ENCODE data around the gene RAB44.

The RAB44 gene

DNA sequence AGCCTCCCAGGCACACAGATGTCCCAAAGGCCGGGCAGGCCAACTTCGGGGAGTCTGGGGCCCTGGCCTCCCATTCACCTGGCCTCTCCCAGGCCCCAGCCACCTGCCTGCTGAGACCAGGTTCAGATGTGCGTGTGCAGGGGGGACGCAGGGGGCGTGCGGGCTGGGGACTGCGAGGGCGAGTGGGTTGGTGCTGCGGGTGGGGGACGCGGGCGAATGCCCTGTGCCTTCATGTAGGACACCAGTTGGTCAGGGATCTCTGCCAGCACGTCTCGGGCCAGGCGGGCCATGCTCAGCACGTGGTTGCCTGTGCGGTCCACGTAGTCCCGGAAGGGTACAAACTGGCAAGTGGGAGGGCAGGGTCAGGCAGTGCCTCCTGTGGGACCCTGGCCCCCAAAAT is 44.5 kb downstream of the RAB44 start:
- Histone ChIP-seq H3K4me3 (ENCODE audit: low read length) (no peak overlapping the region), H3K9me3 (ENCODE audit: insufficient read depth, low read length) (no peaks in the 10 kb centered on the region), H3K4me1 (ENCODE audit: low read length) (no peaks in the 10 kb centered on the region), H3K27me3 (ENCODE audit: low read depth, low read length) (no peaks in the 10 kb centered on the region), H3K36me3 (replicated peaks; ENCODE audit: low read depth, low read length) (no peaks in the 10 kb centered on the region), H3K4me2 (ENCODE audit: low read length) (no peak overlapping the region), H2AFZ (ENCODE audit: low read depth, low read length) (no peak overlapping the region), H3K9ac (ENCODE audit: low read length) (no peak overlapping the region), H3K27ac (ENCODE audit: low read length) (no peak overlapping the region), H4K20me1 (ENCODE audit: insufficient read depth, low read length) (no peaks in the 10 kb centered on the region), H3K79me2 (ENCODE audit: low read length) (no peaks in the 10 kb centered on the region)
- no peak for TF ChIP-seq EZH2phosphoT487 (IDR thresholded peaks at IDR 0.05; ENCODE audit: low read depth)
- TF ChIP-seq, protein P1, sequence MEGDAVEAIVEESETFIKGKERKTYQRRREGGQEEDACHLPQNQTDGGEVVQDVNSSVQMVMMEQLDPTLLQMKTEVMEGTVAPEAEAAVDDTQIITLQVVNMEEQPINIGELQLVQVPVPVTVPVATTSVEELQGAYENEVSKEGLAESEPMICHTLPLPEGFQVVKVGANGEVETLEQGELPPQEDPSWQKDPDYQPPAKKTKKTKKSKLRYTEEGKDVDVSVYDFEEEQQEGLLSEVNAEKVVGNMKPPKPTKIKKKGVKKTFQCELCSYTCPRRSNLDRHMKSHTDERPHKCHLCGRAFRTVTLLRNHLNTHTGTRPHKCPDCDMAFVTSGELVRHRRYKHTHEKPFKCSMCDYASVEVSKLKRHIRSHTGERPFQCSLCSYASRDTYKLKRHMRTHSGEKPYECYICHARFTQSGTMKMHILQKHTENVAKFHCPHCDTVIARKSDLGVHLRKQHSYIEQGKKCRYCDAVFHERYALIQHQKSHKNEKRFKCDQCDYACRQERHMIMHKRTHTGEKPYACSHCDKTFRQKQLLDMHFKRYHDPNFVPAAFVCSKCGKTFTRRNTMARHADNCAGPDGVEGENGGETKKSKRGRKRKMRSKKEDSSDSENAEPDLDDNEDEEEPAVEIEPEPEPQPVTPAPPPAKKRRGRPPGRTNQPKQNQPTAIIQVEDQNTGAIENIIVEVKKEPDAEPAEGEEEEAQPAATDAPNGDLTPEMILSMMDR (IDR thresholded peaks at IDR 0.05; ENCODE audit: low read depth, low read length): no peak

DNA sequence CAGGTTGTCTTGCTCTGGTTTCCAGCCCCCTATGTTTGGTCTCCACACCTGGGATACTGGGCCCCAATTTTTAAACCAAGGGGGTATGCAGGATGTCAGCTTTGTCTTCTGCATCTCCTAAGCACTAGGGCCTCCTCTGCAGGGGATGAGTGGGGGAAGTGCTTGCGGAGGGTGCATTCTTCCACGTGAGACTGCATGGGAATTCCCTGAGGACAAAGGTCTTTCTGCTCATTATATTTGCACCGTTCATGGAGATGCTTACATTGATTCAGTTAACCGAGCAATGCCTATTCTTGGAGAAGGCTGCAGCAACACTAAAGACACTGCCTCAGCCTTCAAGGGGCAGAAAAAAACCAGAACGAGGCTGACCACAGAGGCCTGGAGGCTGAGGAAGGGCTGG is 45.4 kb downstream of the RAB44 start:
- Histone ChIP-seq H3K4me2 (ENCODE audit: low read length) (no peak overlapping the region), H3K27me3 (ENCODE audit: low read depth, low read length) (no peaks in the 10 kb centered on the region), H3K79me2 (ENCODE audit: low read length) (no peaks in the 10 kb centered on the region), H2AFZ (ENCODE audit: low read depth, low read length) (no peak overlapping the region), H3K27ac (ENCODE audit: low read length) (no peak overlapping the region), H3K36me3 (replicated peaks; ENCODE audit: low read depth, low read length) (peaks cover 2% of the 10 kb centered on the region), H3K4me1 (ENCODE audit: low read length) (no peaks in the 10 kb centered on the region), H4K20me1 (ENCODE audit: insufficient read depth, low read length) (no peaks in the 10 kb centered on the region), H3K9me3 (ENCODE audit: insufficient read depth, low read length) (no peaks in the 10 kb centered on the region), H3K9ac (ENCODE audit: low read length) (no peak overlapping the region), H3K4me3 (ENCODE audit: low read length) (no peak overlapping the region)
- TF ChIP-seq EZH2phosphoT487 (IDR thresholded peaks at IDR 0.05; ENCODE audit: low read depth): no peak
- TF ChIP-seq, protein P1 (IDR thresholded peaks at IDR 0.05; ENCODE audit: low read depth, low read length): no peak

GRCh38 chr6:36743538-36744303 is 46.1 kb downstream of the RAB44 start:
- Histone ChIP-seq H3K9me3 (ENCODE audit: insufficient read depth, low read length) (no peaks in the 10 kb centered on the region), H3K27ac (ENCODE audit: low read length) (no peak overlapping the region), H4K20me1 (ENCODE audit: insufficient read depth, low read length) (no peaks in the 10 kb centered on the region), H3K4me3 (ENCODE audit: low read length) (no peak overlapping the region), H3K36me3 (replicated peaks; ENCODE audit: low read depth, low read length) (peaks cover 4% of the 10 kb centered on the region), H3K79me2 (ENCODE audit: low read length) (no peaks in the 10 kb centered on the region), H3K4me1 (ENCODE audit: low read length) (0 out of 2 replicates have a peak, but pooled peaks cover 3% of the 10 kb centered on the region), H3K4me2 (ENCODE audit: low read length) (no peak overlapping the region), H3K27me3 (ENCODE audit: low read depth, low read length) (no peaks in the 10 kb centered on the region), H3K9ac (ENCODE audit: low read length) (no peak overlapping the region), H2AFZ (ENCODE audit: low read depth, low read length) (no peak overlapping the region)
- TF ChIP-seq, protein P1 (IDR thresholded peaks at IDR 0.05; ENCODE audit: low read depth, low read length): no peak
- no peak for TF ChIP-seq EZH2phosphoT487 (IDR thresholded peaks at IDR 0.05; ENCODE audit: low read depth)

DNA sequence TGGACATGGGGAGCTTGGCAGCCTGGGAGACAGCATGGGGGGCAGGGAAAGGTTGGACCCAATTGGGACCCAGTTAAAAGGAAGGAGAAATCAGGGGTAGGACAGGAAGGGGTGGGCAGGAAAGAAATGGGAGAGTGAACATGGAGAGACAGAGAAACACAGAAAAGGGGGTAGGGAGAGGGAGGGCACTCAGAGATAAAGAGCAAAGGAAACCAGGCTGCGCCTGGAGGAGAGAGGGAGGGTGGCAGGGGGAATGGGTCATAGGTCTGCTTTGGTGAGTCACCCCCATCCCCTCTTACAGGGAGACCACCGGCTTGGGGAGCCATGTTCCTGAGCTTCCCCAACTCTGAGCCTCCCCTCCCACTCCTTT is 46.7 kb downstream of the RAB44 start:
- Histone ChIP-seq H3K9me3 (ENCODE audit: insufficient read depth, low read length) (no peaks in the 10 kb centered on the region), H3K27me3 (ENCODE audit: low read depth, low read length) (no peaks in the 10 kb centered on the region), H3K4me1 (ENCODE audit: low read length) (0 out of 2 replicates have a peak, but pooled peaks cover 3% of the 10 kb centered on the region), H3K4me2 (ENCODE audit: low read length) (no peak overlapping the region), H3K36me3 (replicated peaks; ENCODE audit: low read depth, low read length) (peaks cover 4% of the 10 kb centered on the region), H3K9ac (ENCODE audit: low read length) (no peak overlapping the region), H3K4me3 (ENCODE audit: low read length) (no peak overlapping the region), H4K20me1 (ENCODE audit: insufficient read depth, low read length) (no peaks in the 10 kb centered on the region), H3K79me2 (ENCODE audit: low read length) (no peaks in the 10 kb centered on the region), H3K27ac (ENCODE audit: low read length) (no peak overlapping the region), H2AFZ (ENCODE audit: low read depth, low read length) (no peak overlapping the region)
- TF ChIP-seq, protein P1 (IDR thresholded peaks at IDR 0.05; ENCODE audit: low read depth, low read length): no peak
- TF ChIP-seq EZH2phosphoT487 (IDR thresholded peaks at IDR 0.05; ENCODE audit: low read depth): no peak

All from OCI-LY3 (cell line).